ENCODE data around the gene C22orf15.

The C22orf15 gene

GRCh38 chr22:23774114-23774921 is 11.5 kb downstream of the C22orf15 start:
- DNase-seq, result no peak

GRCh38 chr22:23774922-23775436 is 12.2 kb downstream of the C22orf15 start:
- DNase-seq, result no peak

- no peak for DNase-seq
These were observed 13.1 kb downstream of the C22orf15 start for GRCh38 chr22:23775779-23776375.

- no peak for DNase-seq
These were observed 15.2 kb downstream of the C22orf15 start for GRCh38 chr22:23777776-23778576.

GRCh38 chr22:23778577-23778900 is 15.7 kb downstream of the C22orf15 start:
- DNase-seq, result no peak

GRCh38 chr22:23779083-23779482 is 16.3 kb downstream of the C22orf15 start:
- no peak for DNase-seq

GRCh38 chr22:23779731-23780130 is 16.9 kb downstream of the C22orf15 start:
- DNase-seq, result no peak

GRCh38 chr22:23780146-23780748 is 17.5 kb downstream of the C22orf15 start:
- no peak for DNase-seq

GRCh38 chr22:23781065-23781464 is 18.3 kb downstream of the C22orf15 start:
- DNase-seq, result no peak

GRCh38 chr22:23781511-23782183 is 18.9 kb downstream of the C22orf15 start:
- DNase-seq, result no peak

GRCh38 chr22:23782252-23782651 is 19.5 kb downstream of the C22orf15 start:
- DNase-seq, result no peak

- no peak for DNase-seq
These were observed 19.9 kb downstream of the C22orf15 start for GRCh38 chr22:23782703-23783102.

GRCh38 chr22:23783265-23784150 is 20.7 kb downstream of the C22orf15 start:
- no peak for DNase-seq

GRCh38 chr22:23784215-23784732 is 21.5 kb downstream of the C22orf15 start:
- DNase-seq, result peak; percentile 91

GRCh38 chr22:23786261-23786710 is 23.5 kb downstream of the C22orf15 start:
- no peak for DNase-seq

GRCh38 chr22:23786752-23787599 is 24.2 kb downstream of the C22orf15 start, which contains the start of gene SMARCB1:
Gene SMARCB1 (plus strand): TSS chr22:23786966. CDS start chr22:23787170, 204 bp downstream.
- DNase-seq, result peak; percentile 95

- no peak for DNase-seq
These were observed 24.8 kb downstream of the C22orf15 start for GRCh38 chr22:23787600-23787896.

- DNase-seq, result no peak
These were observed 25.1 kb downstream of the C22orf15 start for GRCh38 chr22:23787910-23788309.

GRCh38 chr22:23789121-23789520 is 26.3 kb downstream of the C22orf15 start:
- DNase-seq, result no peak

GRCh38 chr22:23789638-23790037 is 26.8 kb downstream of the C22orf15 start:
- no peak for DNase-seq
